Fibroblast of lung (primary cell): ENCODE measurements around the gene IDI1.

Experiments
- CTCF ChIP-seq, 2 donors: IDR thresholded peaks in 1 of 2; conservative IDR thresholded peaks in 1 of 2; 1 replicate in 1 of 2; 2 replicates in 1 of 2; pipeline ENCODE4 v1.5.1; 2011 to 2012; ENCODE audit warnings: low read length in 2 of 2, control low read depth in 1 of 2, inconsistent platforms in 1 of 2, low read depth in 1 of 2, mild to moderate bottlenecking in 1 of 2
- EZH2 ChIP-seq: IDR thresholded peaks from 2 replicates; pipeline ENCODE4 v1.5.1; 2012; ENCODE audit warnings: low read length, control low read depth, mild to moderate bottlenecking; ENCODE audit errors: missing control alignments

- TF ChIP-seq EZH2 (no peak), CTCF (conservative IDR thresholded peaks at IDR 0.05 in 1 of 2, IDR thresholded peaks at IDR 0.05 in 1 of 2; ENCODE audit: low read depth in 1 of 2, low read length in 2 of 2) (no peak)
These were observed 46.6 kb upstream of the IDI1 start for GRCh38 chr10:1095498-1095897.
